ENCODE data around the gene UNC5CL. TPM values are rescaled to one million over a fixed set of nuclear protein-coding genes. Genes with fewer than 3 reads are reported as not detected.

Gene UNC5CL
- total and polyA plus RNA-seq, 2 of the 8 experiments (the other 6 are each of a cell fraction or from before 2014, with no cell fraction given), result 1.3 to 1.7 TPM

GRCh38 chr6:41061196-41061726, 22.2 kb upstream of the UNC5CL start:
- Histone ChIP-seq H3K27me3 (replicated peaks in 1 of 4; ENCODE audit: control insufficient read depth in 3 of 4, extremely low read depth in 1 of 4, insufficient read depth in 3 of 4, low read length in 3 of 4) (no peaks in the 10 kb centered on the region), H3K23me2 (ENCODE audit: low read depth, low read length) (no peaks in the 10 kb centered on the region), H3K56ac (replicated peaks; ENCODE audit: insufficient read length, low read depth, low read length) (no peak overlapping the region), H2AFZ (ENCODE audit: low read length) (no peak overlapping the region), H3K9me3 (ENCODE audit: insufficient read depth in 2 of 2, low read depth in 1 of 2, low read length in 1 of 2) (no peaks in the 10 kb centered on the region), H3K36me3 (ENCODE audit: control insufficient read depth in 2 of 4, insufficient read depth in 4 of 4, low read length in 3 of 4) (peaks cover 4 to 30% (median 16%) of the 10 kb centered on the region in 4 experiments; a peak in 7 of 8 replicates), H3K27ac (ENCODE audit: low read depth, low read length) (no peak overlapping the region), H2BK12ac (ENCODE audit: low read depth, low read length) (no peak overlapping the region), H3K4ac (replicated peaks; ENCODE audit: insufficient read length, low read depth, low read length) (no peak overlapping the region), H3K23ac (ENCODE audit: insufficient read length) (no peak overlapping the region), H3K9ac (replicated peaks in 1 of 4; ENCODE audit: extremely low read depth in 1 of 4, low read depth in 3 of 4, low read length in 3 of 4) (no peak overlapping the region), H2BK15ac (ENCODE audit: low read length) (no peak overlapping the region), H4K20me1 (replicated peaks in 1 of 2; ENCODE audit: control insufficient read depth in 1 of 2, insufficient read depth in 2 of 2, low read length in 2 of 2) (no peaks in the 10 kb centered on the region), H2BK120ac (replicated peaks; ENCODE audit: low read depth, low read length) (no peak overlapping the region), H3K79me2 (ENCODE audit: control insufficient read depth in 1 of 2, insufficient read depth in 2 of 2, low read length in 2 of 2) (no peaks in the 10 kb centered on the region), H2AK5ac (ENCODE audit: low read depth, low read length) (no peak overlapping the region), H3K4me3 (ENCODE audit: extremely low read depth in 1 of 4, insufficient read depth in 2 of 4, low read depth in 3 of 4, low read length in 4 of 4) (no peak overlapping the region), H4K91ac (replicated peaks; ENCODE audit: insufficient read length, low read length) (no peak overlapping the region), H2BK5ac (ENCODE audit: low read depth, low read length) (no peak overlapping the region), H3K18ac (ENCODE audit: extremely low read depth, low read length) (no peak overlapping the region), H4K8ac (ENCODE audit: extremely low read depth, insufficient read depth, low read length) (peak overlapping the region; percentile 69; the same call in 1 of the 2 replicates), H3K4me1 (replicated peaks in 1 of 4; ENCODE audit: control insufficient read depth in 3 of 4, insufficient read depth in 4 of 4, low read length in 3 of 4) (no peaks in the 10 kb centered on the region; a peak in 1 of 7 replicates), H4K5ac (ENCODE audit: insufficient read length, low read depth, low read length) (no peak overlapping the region), H3K14ac (ENCODE audit: insufficient read length) (no peak overlapping the region), H2BK20ac (ENCODE audit: low read length) (no peak overlapping the region), H3K4me2 (ENCODE audit: insufficient read depth in 1 of 2, low read depth in 2 of 2, low read length in 2 of 2) (no peak overlapping the region), H3K79me1 (ENCODE audit: low read depth, low read length) (no peaks in the 10 kb centered on the region)
- FAIRE-seq (no peak), DNase-seq (ENCODE audit: low read depth in 1 of 2, low spot score in 2 of 2) (no peak)
- POLR2A ChIA-PET (ENCODE audit: partially characterized antibody), result no interaction called here
- CTCF ChIA-PET (ENCODE audit: partially characterized antibody), result interaction anchor here (2.0 kb wide), 1 partner anchor 22 kb away, joined by 11 read pairs; the partner anchor contains the start of gene UNC5CL
- TF ChIP-seq MAFK (IDR thresholded peaks at IDR 0.05; ENCODE audit: low read depth, low read length), result no peak
- 93% methylated on average over 13 of the region's 13 CpGs; no CpG with 5 or more reads in 1 of the 2 experiments for WGBS, 2 experiments (ENCODE audit: extremely low coverage in 1 of 2, insufficient coverage in 1 of 2, insufficient read length in 1 of 2, insufficient replicate concordance in 2 of 2, low coverage in 1 of 2, low lambda C conversion rate in 2 of 2, missing lambda C conversion rate in 1 of 2)

Data from H1 (cell line).